ENCODE data around the gene SERPIND1.
"Not testable (repeated sequence)": the region's sequence is repeated elsewhere in the genome, so short reads cannot be mapped to it uniquely, and the experiment has no call there.

SERPIND1 gene

GRCh38 chr22:20773793-20774212 is at the start of gene SERPIND1:
SERPIND1 (plus strand) TSS chr22:20774113; CDS start chr22:20779313, 5,200 bp downstream.
- no peak for DNase-seq

- no peak for DNase-seq
These were observed 49.0 kb upstream of the SERPIND1 start for GRCh38 chr22:20724676-20725454.

DNA sequence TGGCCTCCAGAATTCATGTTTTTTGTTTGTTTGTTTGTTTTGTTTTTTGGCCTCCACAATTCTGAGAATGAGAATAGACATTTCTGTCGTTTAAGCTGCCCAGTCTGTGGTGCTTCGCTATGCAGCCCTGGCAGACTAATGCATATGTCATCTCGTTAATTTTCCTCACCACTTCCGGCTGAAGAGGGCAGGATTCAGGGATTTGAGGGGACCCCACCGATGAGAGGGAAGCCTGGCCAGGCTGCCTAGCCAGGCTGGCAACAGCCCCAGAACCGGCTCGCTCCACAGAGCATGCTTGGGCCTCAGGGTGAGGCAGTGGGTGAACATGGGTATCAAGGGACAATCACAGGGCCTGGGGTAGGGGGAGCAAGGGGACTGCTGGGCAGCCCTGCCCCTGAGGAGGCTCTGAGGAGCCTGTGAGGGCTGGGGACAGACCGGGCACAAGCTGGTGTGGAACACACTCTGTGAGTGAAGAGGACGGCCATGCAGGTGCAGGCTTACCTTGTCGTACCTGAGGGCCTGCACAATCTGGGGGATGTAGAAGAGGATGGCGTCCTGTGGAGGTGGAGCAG is 47.8 kb upstream of the SERPIND1 start:
- no peak for DNase-seq

DNA sequence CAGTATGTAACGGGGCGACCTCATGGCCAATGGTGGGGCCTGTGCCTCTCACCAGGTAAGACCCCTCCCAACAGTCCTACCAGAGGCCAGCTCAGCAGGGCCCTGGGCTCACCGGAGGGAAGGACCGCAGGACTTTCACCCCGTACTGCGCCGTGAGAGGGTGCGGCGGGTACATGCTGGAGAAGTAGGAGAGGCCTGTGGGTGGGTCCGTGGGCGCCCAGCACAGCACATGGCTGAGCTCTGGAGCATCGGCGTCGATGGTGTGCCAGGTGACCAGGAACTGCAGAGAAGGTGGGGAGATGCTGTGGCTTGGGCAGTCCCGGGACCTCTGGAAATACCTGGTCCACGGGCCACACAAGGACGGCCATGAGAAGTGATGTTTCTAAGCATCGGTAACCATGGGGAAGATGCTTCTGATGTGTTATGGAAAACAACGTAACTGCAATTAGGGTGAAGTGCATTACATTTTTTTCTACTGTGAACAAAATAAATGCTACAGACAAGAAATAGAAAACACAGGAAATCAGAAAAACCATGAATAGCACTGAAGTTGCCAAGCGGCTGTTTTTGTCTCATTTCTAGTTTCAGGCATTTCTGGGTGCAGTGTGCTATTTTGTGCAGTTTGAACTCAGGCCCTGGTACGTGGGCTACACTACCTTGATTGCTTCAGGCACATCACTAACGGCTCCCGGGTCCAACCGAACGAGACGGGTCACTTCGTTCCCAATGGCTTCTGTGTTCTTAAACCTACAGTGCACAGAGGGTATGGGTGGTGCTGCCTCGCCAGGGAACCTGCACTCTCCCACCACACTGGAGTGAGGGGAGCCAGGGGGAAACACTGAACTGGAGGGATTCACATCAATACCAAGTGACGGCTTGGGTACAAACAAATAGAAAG is 46.5 kb upstream of the SERPIND1 start:
- no peak for DNase-seq

GRCh38 chr22:20728523-20729190 is 45.3 kb upstream of the SERPIND1 start:
- DNase-seq = no peak

- DNase-seq = no peak
These were observed 44.7 kb upstream of the SERPIND1 start for GRCh38 chr22:20729194-20729593.

GRCh38 chr22:20732431-20732830 is 41.5 kb upstream of the SERPIND1 start:
- DNase-seq = not testable (repeated sequence)

DNA sequence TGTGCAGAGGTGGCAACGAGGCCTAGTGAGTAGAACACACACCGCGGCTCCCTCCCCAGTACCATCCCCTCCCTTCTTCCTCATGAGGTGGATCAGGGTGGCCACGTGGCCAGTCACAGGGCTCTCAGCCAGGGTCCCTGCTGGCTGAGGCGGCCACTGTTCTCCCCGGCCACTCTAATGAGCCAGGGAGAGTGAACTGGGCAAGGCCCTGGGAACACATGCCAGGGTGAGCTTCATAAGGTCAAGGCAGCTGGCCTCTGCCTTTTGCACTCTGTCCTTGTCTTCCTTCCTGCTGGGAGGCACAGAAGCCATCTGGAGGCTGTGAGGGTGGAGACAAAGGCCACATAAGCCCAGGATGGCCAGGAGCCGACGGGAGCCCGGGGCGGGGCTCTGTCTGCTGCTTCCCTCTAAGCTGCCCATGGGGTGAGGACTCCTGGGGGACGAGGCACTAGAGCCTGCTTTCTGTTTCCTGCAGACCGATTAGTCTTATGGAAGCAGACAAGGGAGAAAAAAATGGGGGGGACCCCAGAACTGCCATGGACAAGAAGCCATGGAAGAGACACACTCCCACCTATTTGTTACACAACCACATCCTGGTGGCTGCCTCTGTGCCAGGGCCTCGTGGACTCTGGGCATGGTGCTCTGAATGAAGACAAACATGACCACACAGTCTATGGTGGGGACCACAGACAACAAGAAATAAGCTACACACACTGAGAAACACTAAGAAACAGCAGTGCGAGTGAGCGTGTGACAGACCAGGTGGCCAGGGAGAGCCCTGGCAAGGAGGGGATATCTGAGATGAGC is 38.4 kb upstream of the SERPIND1 start:
- not testable (repeated sequence) for DNase-seq

DNA sequence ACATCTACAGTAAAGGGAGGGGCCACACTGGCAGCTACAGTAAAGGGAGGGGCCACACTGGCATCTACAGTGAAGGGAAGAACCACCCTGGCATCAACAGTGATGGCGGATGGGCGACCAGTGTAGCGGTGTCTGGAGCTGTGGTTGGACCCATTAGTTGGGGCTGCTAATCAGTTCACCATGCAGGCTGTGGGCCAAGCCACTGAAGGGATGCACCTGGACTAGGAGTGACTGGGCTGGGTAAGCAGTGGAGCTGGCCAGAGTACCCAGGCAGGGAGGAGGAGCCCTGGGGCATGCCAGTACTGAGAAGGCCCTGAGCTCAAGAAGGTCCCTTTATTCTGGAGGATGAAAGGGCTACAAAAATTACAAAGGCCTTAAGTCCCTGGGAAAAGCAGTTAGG is 37.0 kb upstream of the SERPIND1 start:
- not testable (repeated sequence) for DNase-seq

- DNase-seq = no peak
These were observed 35.4 kb upstream of the SERPIND1 start for GRCh38 chr22:20738394-20739089.

GRCh38 chr22:20740222-20740951 is 33.5 kb upstream of the SERPIND1 start:
- DNase-seq = no peak

DNA sequence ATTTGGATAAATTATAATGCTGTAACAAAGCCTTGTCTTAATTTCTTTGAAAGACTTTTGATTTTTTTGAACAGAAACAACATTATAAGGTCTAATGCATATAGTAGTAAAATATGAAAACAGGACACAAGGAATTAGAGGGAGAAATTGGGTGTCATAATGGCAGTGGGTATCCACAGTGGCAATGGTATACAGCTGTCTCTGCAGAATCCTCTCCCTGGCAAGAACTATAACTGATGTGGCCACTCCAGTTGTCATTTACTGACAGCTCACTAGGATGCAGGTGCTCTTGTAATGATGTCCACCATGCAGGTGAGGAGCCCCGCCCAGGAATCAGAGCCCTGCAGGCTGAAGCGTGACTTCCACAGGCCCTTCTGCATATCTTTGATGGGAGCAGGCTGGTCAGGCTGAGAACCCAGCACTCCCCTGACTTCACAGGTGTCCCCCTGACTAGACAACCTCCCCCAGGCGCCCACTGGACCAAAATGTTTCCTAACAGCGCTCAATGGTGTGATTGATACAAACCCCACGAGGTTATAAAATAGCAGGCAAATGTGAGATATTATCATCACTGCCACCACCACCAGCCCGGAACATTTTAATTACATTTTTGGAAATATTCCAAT is 32.8 kb upstream of the SERPIND1 start:
- no peak for DNase-seq

DNA sequence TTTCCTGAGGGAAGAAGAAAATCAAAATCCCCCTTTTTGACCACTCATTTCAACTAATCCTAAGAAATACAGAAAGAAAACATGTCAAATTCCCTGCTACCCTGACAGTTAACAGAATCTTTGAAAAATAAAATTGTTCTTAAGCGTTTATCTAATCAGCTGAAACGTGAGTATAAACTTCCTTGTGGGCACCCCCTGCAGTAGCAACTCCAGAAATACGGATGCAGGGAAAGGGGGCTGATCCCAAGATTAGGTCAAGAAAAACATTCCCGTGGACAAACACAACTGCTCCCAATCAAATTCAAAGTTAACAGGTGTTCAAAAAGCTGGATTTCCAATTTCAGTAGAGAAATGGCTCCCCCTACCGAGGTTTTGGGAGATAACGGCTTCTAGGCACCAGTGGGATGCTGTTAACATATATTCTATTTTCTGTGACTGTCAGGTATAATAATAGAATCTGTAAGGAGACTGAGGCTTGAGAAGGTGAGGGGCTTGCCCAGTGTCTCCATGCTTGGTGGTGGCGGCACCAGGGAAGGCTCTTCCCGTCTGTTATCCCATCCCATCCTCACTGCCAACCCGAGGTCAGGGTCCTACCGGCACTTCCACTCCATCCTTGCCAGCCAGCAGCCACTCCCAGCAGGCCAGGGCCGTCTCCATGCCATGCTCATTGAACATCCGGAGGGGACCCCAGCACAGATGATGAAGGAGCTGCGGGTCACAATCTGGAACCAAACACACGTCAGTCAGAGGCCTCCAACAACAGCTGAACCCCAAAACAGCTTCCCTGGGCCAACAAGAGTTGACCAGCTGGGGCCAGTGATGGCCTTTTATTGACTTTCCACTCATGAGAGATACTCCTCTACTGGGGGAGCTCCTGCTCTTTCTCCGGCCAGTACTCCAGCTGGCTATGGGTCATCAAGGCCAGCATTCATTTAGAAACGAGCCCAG is 32.0 kb upstream of the SERPIND1 start:
- DNase-seq = peak; percentile 2 to 46

GRCh38 chr22:20742764-20743163 is 31.1 kb upstream of the SERPIND1 start:
- DNase-seq = no peak

DNA sequence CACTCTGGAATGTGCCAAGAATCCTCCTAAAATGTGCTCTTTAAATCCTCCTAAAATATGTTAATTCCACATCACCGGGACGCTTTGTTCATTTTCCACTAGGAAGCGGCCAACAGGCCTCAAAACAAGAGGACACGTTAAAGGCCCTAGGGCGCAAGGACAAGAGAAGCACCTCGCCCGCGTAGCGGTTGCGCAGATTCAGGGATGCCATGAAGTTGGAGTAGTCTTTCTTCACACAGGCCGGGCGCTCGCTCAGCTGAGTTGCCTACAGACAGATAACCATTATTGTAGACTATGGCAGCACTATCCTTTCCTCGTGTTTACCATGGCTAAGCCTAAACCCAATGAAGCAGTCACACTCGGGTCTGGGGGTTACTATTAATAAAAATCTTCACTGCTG is 29.5 kb upstream of the SERPIND1 start:
- DNase-seq = no peak

- DNase-seq = no peak
These were observed 28.8 kb upstream of the SERPIND1 start for GRCh38 chr22:20745119-20745518.

DNA sequence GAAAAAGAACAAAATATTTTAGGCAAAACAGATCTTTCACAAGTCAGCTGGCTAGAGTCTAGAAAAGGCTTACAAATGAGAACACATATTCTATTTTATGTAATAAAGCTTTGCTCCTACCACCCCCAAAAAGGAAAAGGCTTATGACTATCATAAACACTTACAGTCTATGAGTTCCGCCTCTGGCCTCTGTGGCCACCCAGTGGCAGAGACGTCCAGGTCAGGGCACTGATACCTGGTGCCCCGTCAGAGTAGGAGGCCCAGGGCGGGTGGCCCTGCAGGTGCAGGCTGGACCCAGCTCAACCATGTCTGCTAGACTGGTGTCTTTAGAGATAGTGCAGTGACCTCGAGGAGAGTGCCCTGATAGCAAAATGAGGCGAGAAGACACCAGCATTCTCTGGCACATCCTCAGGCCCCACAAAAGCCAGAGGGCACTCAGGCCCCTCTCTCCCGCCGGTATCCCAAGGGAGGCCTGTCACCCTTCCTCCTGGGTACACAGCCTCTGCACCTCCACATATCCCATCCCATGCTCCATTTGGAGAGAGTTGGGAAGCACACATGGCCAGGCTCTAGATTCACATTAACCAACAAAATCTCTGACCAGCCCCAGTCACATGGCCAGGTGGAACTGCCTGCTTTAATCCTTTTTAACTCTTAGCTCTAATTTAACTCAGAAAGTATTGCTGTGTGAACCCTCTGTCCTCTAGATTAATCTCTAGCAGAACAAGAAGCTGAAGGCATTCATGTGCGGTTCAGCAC is 27.3 kb upstream of the SERPIND1 start:
- DNase-seq = no peak

- DNase-seq = no peak
These were observed 26.7 kb upstream of the SERPIND1 start for GRCh38 chr22:20747223-20747622.
